ENCODE measurements around the gene KCNJ13. TPM values are rescaled to one million over a fixed set of nuclear protein-coding genes. Genes with fewer than 3 reads are reported as not detected.
"Not testable (repeated sequence)": the region's sequence is repeated elsewhere in the genome, so short reads cannot be mapped to it uniquely, and the experiment has no call there.

Gene KCNJ13
- total RNA-seq, 2 experiments from 2014 or later: not detected

DNA sequence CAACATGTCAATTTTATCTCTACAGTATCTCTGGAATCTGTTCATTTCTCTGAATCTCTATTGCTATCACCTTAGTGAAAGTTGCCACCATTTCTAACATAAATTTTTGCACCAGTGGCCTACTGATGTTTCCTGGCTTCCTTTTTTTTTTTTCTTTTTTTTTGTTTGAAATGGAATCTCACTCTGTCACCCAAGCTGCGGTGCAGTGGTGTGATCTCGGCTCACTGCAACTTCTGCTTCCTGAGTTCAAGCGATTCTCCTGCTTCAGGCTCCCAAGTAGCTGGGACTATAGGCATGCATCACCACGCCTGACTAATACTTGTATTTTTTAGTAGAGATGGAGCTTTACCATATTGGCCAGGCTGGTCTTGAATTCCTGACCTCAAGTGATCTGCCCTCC, 35.1 kb downstream of the KCNJ13 start:
- Mint-ChIP-seq H3K9me3 (no peaks in the 10 kb centered on the region), H3K36me3 (peaks cover 8% of the 10 kb centered on the region), H3K27ac (no peak overlapping the region), H3K27me3 (no peaks in the 10 kb centered on the region), H3K4me1 (peaks cover 4% of the 10 kb centered on the region), H3K4me3 (no peak overlapping the region)
- no peak for DNase-seq

DNA sequence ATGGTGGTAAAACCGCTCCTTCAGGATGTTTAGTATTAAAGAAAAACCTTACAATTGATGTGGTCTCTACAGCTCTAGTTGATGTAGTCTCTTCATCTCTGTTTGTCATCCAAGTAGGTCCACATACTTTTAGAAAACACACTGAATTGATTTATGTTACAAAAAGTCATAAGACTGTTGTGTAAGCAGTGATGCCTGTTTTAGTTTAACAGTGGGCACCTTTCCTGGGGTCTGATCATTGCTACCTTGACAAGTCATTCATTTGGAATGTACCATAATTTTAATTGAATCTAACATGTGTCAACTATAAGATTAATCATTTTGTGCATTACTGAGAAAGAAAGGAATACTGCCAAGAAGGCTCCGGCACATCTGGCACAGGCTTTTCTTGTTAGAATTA, 44.9 kb downstream of the KCNJ13 start:
- Mint-ChIP-seq H3K27ac (no peak overlapping the region), H3K9me3 (no peaks in the 10 kb centered on the region), H3K4me3 (no peak overlapping the region), H3K27me3 (no peaks in the 10 kb centered on the region), H3K4me1 (peaks cover 10% of the 10 kb centered on the region), H3K36me3 (peaks cover 20% of the 10 kb centered on the region)
- no peak for DNase-seq

DNA sequence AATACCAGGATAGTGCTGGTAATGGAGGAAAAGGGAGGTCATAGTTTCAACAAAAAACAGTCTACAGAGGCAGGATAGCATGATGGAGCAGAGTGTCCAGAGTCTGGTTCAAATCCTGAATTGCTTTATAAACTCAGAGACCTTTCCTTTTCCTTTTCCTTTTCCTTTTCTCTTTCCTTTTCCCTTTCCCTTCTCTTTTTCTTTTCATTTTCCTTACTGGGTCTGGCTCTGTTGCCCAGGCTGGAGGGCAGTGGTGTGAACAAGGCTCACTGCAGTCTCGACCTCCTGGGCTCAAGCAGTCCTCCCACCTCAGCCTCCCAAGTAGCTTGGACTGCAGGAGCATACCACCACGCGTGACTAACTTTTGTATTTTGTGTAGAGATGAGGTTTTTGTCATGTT, 47.6 kb downstream of the KCNJ13 start:
- peaks cover 24% of the 10 kb centered on the region for H3K36me3 Mint-ChIP-seq
- H3K4me1 Mint-ChIP-seq: peaks cover 6% of the 10 kb centered on the region
- no peak overlapping the region for H3K27ac Mint-ChIP-seq
- no peak overlapping the region for H3K4me3 Mint-ChIP-seq
- no peaks in the 10 kb centered on the region for H3K9me3 Mint-ChIP-seq
- no peak for DNase-seq
- no peaks in the 10 kb centered on the region for H3K27me3 Mint-ChIP-seq

DNA sequence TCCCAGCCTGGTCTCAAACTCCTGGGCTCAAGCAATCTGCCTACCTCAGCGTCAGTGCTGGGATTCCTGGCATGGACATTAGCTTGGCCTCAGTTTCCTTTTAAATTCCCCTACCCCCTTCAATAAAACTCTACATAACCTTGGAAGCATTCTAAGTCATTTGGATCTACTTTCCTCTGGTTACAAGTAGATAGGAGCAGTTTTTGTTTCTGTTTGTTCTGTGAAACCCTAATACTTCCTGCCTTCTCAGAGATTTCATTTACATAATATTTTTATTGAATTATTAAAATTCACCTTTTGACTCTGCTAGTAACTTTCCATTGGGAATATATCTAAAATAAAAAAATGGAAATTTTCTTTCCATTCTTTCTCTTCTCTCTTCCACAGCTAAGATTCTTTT, 53.3 kb downstream of the KCNJ13 start:
- H3K36me3 Mint-ChIP-seq: peaks cover 46% of the 10 kb centered on the region
- no peak overlapping the region for H3K4me3 Mint-ChIP-seq
- DNase-seq: no peak
- H3K27ac Mint-ChIP-seq: peak overlapping the region; percentile 27
- H3K4me1 Mint-ChIP-seq: peaks cover 25% of the 10 kb centered on the region
- H3K9me3 Mint-ChIP-seq: peaks cover 4% of the 10 kb centered on the region
- no peaks in the 10 kb centered on the region for H3K27me3 Mint-ChIP-seq

DNA sequence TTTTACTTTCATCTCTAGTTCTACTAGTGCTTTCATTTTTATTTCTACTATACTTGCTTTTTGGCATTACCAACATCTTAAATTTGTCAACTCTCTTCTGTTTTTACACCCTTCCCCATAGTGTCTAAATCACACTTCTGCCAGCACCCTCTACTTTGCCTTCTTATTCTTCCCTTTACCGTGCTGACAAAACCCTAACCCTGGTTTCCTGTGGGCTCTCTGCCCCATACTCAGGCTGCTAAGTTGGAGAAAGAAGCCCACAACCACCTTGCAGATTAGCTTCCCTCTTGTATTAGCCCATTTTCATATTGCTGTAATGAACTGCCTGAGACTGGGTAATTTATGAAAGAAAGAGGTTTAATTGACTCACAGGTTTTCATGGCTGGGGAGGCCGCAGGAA, 54.5 kb downstream of the KCNJ13 start:
- Mint-ChIP-seq H3K4me3 (no peak overlapping the region), H3K9me3 (peaks cover 4% of the 10 kb centered on the region), H3K36me3 (peaks cover 52% of the 10 kb centered on the region), H3K27me3 (no peaks in the 10 kb centered on the region), H3K4me1 (peaks cover 30% of the 10 kb centered on the region), H3K27ac (peak overlapping the region; percentile 26)
- DNase-seq: no peak

DNA sequence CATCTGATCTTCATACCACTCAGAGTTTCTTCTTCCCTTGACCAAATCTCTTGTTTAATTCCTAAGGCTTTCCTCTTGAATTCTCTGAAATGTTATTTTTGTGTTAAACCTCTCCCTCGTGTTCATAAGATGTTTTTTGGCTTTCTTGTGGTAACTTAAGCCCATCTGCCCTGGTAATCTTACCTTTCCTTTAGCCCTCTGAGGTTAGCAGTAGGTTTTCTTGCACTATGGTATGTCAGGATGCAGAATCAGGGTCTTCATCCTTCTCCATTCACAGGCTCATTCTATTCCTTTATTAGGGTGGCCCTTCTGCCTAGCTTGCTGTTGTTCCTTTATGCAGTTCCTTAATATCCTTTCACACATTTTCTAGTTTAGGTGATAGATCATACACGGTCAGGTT, 55.1 kb downstream of the KCNJ13 start:
- Mint-ChIP-seq H3K36me3 (peaks cover 55% of the 10 kb centered on the region), H3K4me3 (no peak overlapping the region), H3K27me3 (no peaks in the 10 kb centered on the region), H3K4me1 (peaks cover 31% of the 10 kb centered on the region), H3K27ac (peak overlapping the region; percentile 9), H3K9me3 (peaks cover 5% of the 10 kb centered on the region)
- no peak for DNase-seq

DNA sequence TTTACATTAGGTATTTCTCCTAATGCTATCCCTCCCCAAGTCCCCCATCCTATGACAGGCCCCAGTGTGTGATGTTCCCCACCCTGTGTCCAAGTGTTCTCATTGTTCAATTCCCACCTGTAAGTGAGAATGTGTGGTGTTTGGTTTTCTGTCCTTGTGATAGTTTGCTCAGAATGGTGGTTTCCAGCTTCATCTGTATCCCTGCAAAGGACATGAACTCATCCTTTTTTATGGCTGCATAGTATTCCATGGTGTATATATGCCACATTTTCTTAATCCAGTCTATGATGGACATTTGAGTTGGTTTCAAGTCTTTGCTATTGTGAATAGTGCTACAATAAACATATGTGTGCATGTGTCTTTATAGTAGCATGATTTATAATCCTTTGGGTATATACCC, 56.3 kb downstream of the KCNJ13 start:
- H3K36me3 Mint-ChIP-seq: peaks cover 51% of the 10 kb centered on the region

More for the DNA sequence above, 56.3 kb downstream of the KCNJ13 start:
- not testable (repeated sequence) for H3K27ac Mint-ChIP-seq, DNase-seq, H3K9me3 Mint-ChIP-seq, H3K27me3 Mint-ChIP-seq, H3K4me3 Mint-ChIP-seq
- peaks cover 33% of the 10 kb centered on the region for H3K4me1 Mint-ChIP-seq

Other genes with a start within 250 kb of the KCNJ13 start
- gene CHRNG, start 236.9 kb downstream of the KCNJ13 start, total RNA-seq: not detected
- gene TIGD1, start 226.0 kb downstream of the KCNJ13 start, total RNA-seq: 1 to 10 TPM; 6.9 to 7.0 TPM
- gene EIF4E2, start 225.9 kb downstream of the KCNJ13 start, total RNA-seq: 10 to 100 TPM; 70.1 to 71.8 TPM
- gene EFHD1, start 143.0 kb downstream of the KCNJ13 start, total RNA-seq: 1 to 10 TPM in 1 of 2 experiments, under 1 TPM in 1; 0.78 to 1.1 TPM
- gene GIGYF2, start 79.2 kb downstream of the KCNJ13 start, total RNA-seq: 10 to 100 TPM; 45.2 to 45.7 TPM
- 1 to 10 TPM; 1.5 to 2.4 TPM for gene SNORC, start 93.7 kb upstream of the KCNJ13 start, total RNA-seq
- not detected for gene NGEF, start 236.7 kb upstream of the KCNJ13 start, total RNA-seq